PC-9 (cell line): ENCODE data around the gene CPXM1.

Experiments
- CTCF ChIP-seq: fragments of 200-600 bp; sonication (generic); conservative IDR thresholded peaks from 2 replicates; pipeline ENCODE4 v1.6.1; 2017; ENCODE audit warnings: mixed run types, antibody characterized with exemption, mild to moderate bottlenecking, moderate library complexity
- EZH2 ChIP-seq: fragments of 200-600 bp; sonication (generic); IDR thresholded peaks from 2 replicates; pipeline ENCODE4 v1.8.0; 2017; ENCODE audit warnings: antibody characterized with exemption, low read depth

DNA sequence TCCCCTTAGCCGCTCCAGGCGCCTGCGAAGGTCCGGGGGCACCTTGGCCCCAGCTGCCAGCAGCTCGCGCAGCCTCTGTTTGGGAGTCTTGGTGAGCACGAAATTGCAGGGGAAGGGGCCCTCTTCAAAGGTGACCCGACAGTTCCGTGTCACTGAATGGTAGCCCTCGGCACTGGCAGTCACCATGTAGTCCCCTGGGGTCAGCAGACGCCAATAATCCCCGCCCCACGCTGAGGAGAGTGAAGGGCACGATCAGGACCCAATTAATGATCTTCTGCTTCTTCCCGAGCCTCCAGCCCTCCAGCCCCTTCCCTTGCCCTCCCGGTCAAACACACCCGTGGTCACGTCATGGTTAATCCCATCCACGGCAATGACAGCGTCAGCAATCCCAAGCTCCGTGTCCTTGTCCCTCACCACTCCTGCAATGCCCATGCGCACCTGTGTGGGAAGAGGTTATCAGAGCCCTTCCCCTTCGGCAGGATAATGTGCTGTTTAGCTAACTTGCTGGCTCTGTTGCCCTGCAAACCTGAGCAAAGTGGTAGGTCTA lies 6.2 kb downstream of the CPXM1 start:
- TF ChIP-seq CTCF (no peak), EZH2 (no peak)
